H1 (cell line): Measurements from ENCODE around the gene STT3B. TPM values are rescaled to one million over a fixed set of nuclear protein-coding genes. Genes with fewer than 3 reads are reported as not detected.

Experiments
- CTCF ChIA-PET: fragments of 300-600 bp; sonication (Branson Sonifier 250); formaldehyde crosslinking; loops from one replicate; lab custom pipeline; 2021; ENCODE audit not compliant: partially characterized antibody; lab: Charles Lee
- POLR2A ChIA-PET: fragments of 300-600 bp; sonication (Branson Sonifier 250); formaldehyde crosslinking; loops from one replicate; lab custom pipeline; 2021; ENCODE audit warnings: inconsistent platforms; ENCODE audit not compliant: partially characterized antibody; lab: Charles Lee
- DNase-seq, 2 experiments: peaks; one replicate each; pipeline versions ENCODE4 v3.0.0 to v3.0.0-alpha.2; 2010 to 2022; ENCODE audit warnings: low spot score in 2 of 2, low read depth in 1 of 2, mixed read lengths in 1 of 2
- FAIRE-seq: peaks from 2 replicates; lab custom pipeline; 2011; peaks lifted over from hg19 to GRCh38; lab: Jason Lieb, UNC
- H2AFZ ChIP-seq: 2 replicates; pipeline ENCODE4 v1.8.1; 2012; ENCODE audit warnings: low read length, inconsistent platforms
- H2AK5ac ChIP-seq: 2 replicates; pipeline ENCODE4 v1.6.1; 2013; ENCODE audit warnings: low read depth, low read length
- H2BK120ac ChIP-seq: replicated peaks from 2 replicates; pipeline ENCODE3; 2013; ENCODE audit warnings: low read depth, low read length, inconsistent platforms
- H2BK12ac ChIP-seq: 2 replicates; pipeline ENCODE4 v1.6.1; 2013; ENCODE audit warnings: low read depth, low read length
- H2BK15ac ChIP-seq: 2 replicates; pipeline ENCODE4 v1.6.1; 2013; ENCODE audit warnings: low read length
- H2BK20ac ChIP-seq: 2 replicates; pipeline ENCODE4 v1.6.1; 2013; ENCODE audit warnings: low read length
- H2BK5ac ChIP-seq: 2 replicates; pipeline ENCODE4 v1.6.1; 2013; ENCODE audit warnings: low read depth, low read length
- H3K14ac ChIP-seq: 2 replicates; pipeline ENCODE4 v1.6.1; 2013; ENCODE audit warnings: inconsistent platforms; ENCODE audit not compliant: insufficient read length
- H3K18ac ChIP-seq: 2 replicates; pipeline ENCODE4 v1.6.1; 2013; ENCODE audit warnings: low read length; ENCODE audit errors: extremely low read depth
- H3K23ac ChIP-seq: 2 replicates; pipeline ENCODE4 v1.6.1; 2013; ENCODE audit warnings: inconsistent platforms; ENCODE audit not compliant: insufficient read length
- H3K23me2 ChIP-seq: 2 replicates; pipeline ENCODE4 v1.6.1; 2013; ENCODE audit warnings: low read depth, low read length
- H3K27ac ChIP-seq: 2 replicates; pipeline ENCODE4 v1.6.1; 2011; ENCODE audit warnings: low read depth, low read length, inconsistent platforms
- H3K27me3 ChIP-seq, 4 experiments: replicated peaks in 1 of 4; 1 replicate in 1 of 4; 2 replicates in 3 of 4; pipeline versions ENCODE4 v1.6.1 to v1.8.1; 2011 to 2013; ENCODE audit warnings: low read length in 3 of 4, mild to moderate bottlenecking in 3 of 4, inconsistent platforms in 2 of 4, mixed read lengths in 2 of 4, moderate library complexity in 1 of 4; ENCODE audit not compliant: control insufficient read depth in 3 of 4, insufficient read depth in 3 of 4; ENCODE audit errors: extremely low read depth in 1 of 4
- H3K36me3 ChIP-seq, 4 experiments: 2 replicates each; pipeline versions ENCODE4 v1.6.1 to v1.8.1; 2011 to 2013; ENCODE audit warnings: mild to moderate bottlenecking in 4 of 4, low read length in 3 of 4, moderate library complexity in 2 of 4, control low read depth in 1 of 4, inconsistent platforms in 1 of 4; ENCODE audit not compliant: insufficient read depth in 4 of 4, control insufficient read depth in 2 of 4
- H3K4ac ChIP-seq: replicated peaks from 2 replicates; pipeline ENCODE3; 2013; ENCODE audit warnings: low read length, low read depth, mixed read lengths, inconsistent platforms; ENCODE audit not compliant: insufficient read length
- H3K4me1 ChIP-seq, 4 experiments: replicated peaks in 1 of 4; 1 replicate in 1 of 4; 2 replicates in 3 of 4; pipeline versions ENCODE4 v1.6.1 to v1.8.1; 2011 to 2013; ENCODE audit warnings: low read length in 3 of 4, inconsistent platforms in 2 of 4, mixed read lengths in 1 of 4; ENCODE audit not compliant: insufficient read depth in 4 of 4, control insufficient read depth in 3 of 4
- H3K4me2 ChIP-seq, 2 experiments: 2 replicates each; pipeline versions ENCODE4 v1.6.1 to v1.8.1; 2011 to 2013; ENCODE audit warnings: low read depth in 2 of 2, low read length in 2 of 2, control low read depth in 1 of 2, inconsistent platforms in 1 of 2, mild to moderate bottlenecking in 1 of 2; ENCODE audit not compliant: insufficient read depth in 1 of 2
- H3K4me3 ChIP-seq, 4 experiments: fragments of 200-600, 300-600 bp in 1 of 4; sonication (generic), shearing (Covaris generic), sonication (Bioruptor Twin) in 1 of 4; 2 replicates each; pipeline versions ENCODE4 v1.5.1 to v1.8.1; 2011 to 2016; ENCODE audit warnings: low read length in 4 of 4, low read depth in 3 of 4, control low read depth in 2 of 4, inconsistent platforms in 2 of 4, mild to moderate bottlenecking in 2 of 4, mixed read lengths in 1 of 4, moderate library complexity in 1 of 4; ENCODE audit not compliant: insufficient read depth in 2 of 4; ENCODE audit errors: extremely low read depth in 1 of 4
- H3K56ac ChIP-seq: replicated peaks from 2 replicates; pipeline ENCODE3; 2013; ENCODE audit warnings: low read depth, mild to moderate bottlenecking, mixed read lengths, low read length, inconsistent platforms; ENCODE audit not compliant: insufficient read length
- H3K79me1 ChIP-seq: 2 replicates; pipeline ENCODE4 v1.6.1; 2013; ENCODE audit warnings: low read depth, low read length, control low read depth
- H3K79me2 ChIP-seq, 2 experiments: 2 replicates each; pipeline versions ENCODE4 v1.6.1 to v1.8.1; 2012 to 2013; ENCODE audit warnings: low read length in 2 of 2, mild to moderate bottlenecking in 2 of 2, inconsistent platforms in 1 of 2; ENCODE audit not compliant: insufficient read depth in 2 of 2, control insufficient read depth in 1 of 2
- H3K9ac ChIP-seq, 4 experiments: replicated peaks in 1 of 4; 1 replicate in 1 of 4; 2 replicates in 3 of 4; pipeline versions ENCODE4 v1.6.1 to v1.8.1; 2011 to 2013; ENCODE audit warnings: low read depth in 3 of 4, low read length in 3 of 4, control low read depth in 2 of 4, mild to moderate bottlenecking in 2 of 4, moderate library complexity in 2 of 4, inconsistent platforms in 1 of 4; ENCODE audit errors: extremely low read depth in 1 of 4
- H3K9me3 ChIP-seq, 2 experiments: 2 replicates each; pipeline versions ENCODE4 v1.6.1 to v1.8.1; 2012 to 2013; ENCODE audit warnings: mild to moderate bottlenecking in 2 of 2, moderate library complexity in 2 of 2, control low read depth in 1 of 2, inconsistent platforms in 1 of 2, low read depth in 1 of 2, low read length in 1 of 2, mixed read lengths in 1 of 2; ENCODE audit not compliant: insufficient read depth in 2 of 2
- H4K20me1 ChIP-seq, 2 experiments: replicated peaks in 1 of 2; 2 replicates each; pipeline versions ENCODE3 to v1.8.1; 2011 to 2013; ENCODE audit warnings: inconsistent platforms in 2 of 2, low read length in 2 of 2, mild to moderate bottlenecking in 1 of 2; ENCODE audit not compliant: insufficient read depth in 2 of 2, control insufficient read depth in 1 of 2
- H4K5ac ChIP-seq: 2 replicates; pipeline ENCODE4 v1.6.1; 2013; ENCODE audit warnings: low read length, low read depth, mixed read lengths, inconsistent platforms; ENCODE audit not compliant: insufficient read length
- H4K8ac ChIP-seq: 2 replicates; pipeline ENCODE4 v1.8.0; 2013; ENCODE audit warnings: mild to moderate bottlenecking, moderate library complexity, low read length, inconsistent platforms; ENCODE audit not compliant: insufficient read depth; ENCODE audit errors: extremely low read depth
- H4K91ac ChIP-seq: replicated peaks from 2 replicates; pipeline ENCODE3; 2013; ENCODE audit warnings: low read length, mixed read lengths, inconsistent platforms; ENCODE audit not compliant: insufficient read length
- ASH2L ChIP-seq: fragments of 200-600, 300-600 bp; sonication (generic); IDR thresholded peaks from one replicate; pipeline ENCODE4 v1.7.1; 2017; ENCODE audit warnings: low read length
- CBX8 ChIP-seq: fragments of 300-800, 300-1000 bp; sonication (generic); IDR thresholded peaks from 2 replicates; pipeline ENCODE4 v1.7.1; 2016; ENCODE audit warnings: low read depth, low read length, borderline replicate concordance
- NANOG ChIP-seq: IDR thresholded peaks from 2 replicates; pipeline ENCODE4 v1.6.1; 2011; ENCODE audit warnings: low read length, low read depth, mild to moderate bottlenecking, inconsistent platforms; ENCODE audit not compliant: insufficient read depth, poor library complexity, severe bottlenecking
- RBBP5 ChIP-seq: IDR thresholded peaks from 2 replicates; pipeline ENCODE4 v1.7.1; 2012; ENCODE audit warnings: low read depth, mild to moderate bottlenecking, inconsistent platforms, low read length, moderate library complexity, borderline replicate concordance
- SRF ChIP-seq: IDR thresholded peaks from 2 replicates; pipeline ENCODE4 v1.6.1; 2011; ENCODE audit warnings: mild to moderate bottlenecking, low read depth, low read length, moderate library complexity
- TAF1 ChIP-seq: IDR thresholded peaks from 2 replicates; pipeline ENCODE4 v1.6.1; 2011; ENCODE audit warnings: mild to moderate bottlenecking, low read depth, low read length
- polyA plus RNA-seq, 7 experiments: library from polyadenylated mRNA; depleted of rRNA in 3 of 7; stranded (reverse) in 5 of 7; unstranded in 2 of 7; fragments of >200 nt in 5 of 7; fragments of 200-250 nt in 2 of 7; gene quantifications; 1 replicate in 5 of 7; 2 replicates in 1 of 7; 4 replicates in 1 of 7; pipeline versions ENCODE4 v1.2.1 to v1.2.3, GENCODE V29; 2011 to 2013; ENCODE audit warnings: missing spikeins in 2 of 7, mixed read lengths in 2 of 7
- total RNA-seq: library from RNA; stranded (reverse); fragmentation: NEBNext Ultra II Directional; extraction: Animal tissue kit (Norgen Biotek cat#: 25700); gene quantifications from 2 replicates; pipeline ENCODE4 v1.2.1, GENCODE V29; 2021

STT3B gene
- total and polyA plus RNA-seq, 2 of the 8 experiments (the other 6 are each of a cell fraction or from before 2014, with no cell fraction given): 43.5 to 134 TPM

DNA sequence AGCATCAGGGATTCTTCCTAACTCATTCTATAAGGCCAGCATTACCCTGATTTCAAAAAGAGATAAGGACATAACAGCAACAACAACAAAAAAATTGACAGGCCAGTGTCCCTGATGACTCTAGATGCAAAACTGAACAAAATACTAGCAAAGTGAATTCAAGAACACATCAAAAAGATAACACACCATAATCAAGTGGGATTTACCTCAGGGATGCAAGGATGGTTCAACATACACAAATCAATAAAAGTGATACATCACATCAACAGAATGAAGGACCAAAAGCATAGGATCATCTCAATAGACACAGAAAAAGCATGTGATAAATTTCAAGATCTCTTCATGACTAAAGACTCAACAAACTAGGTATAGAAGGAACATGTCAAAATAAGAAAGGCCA, 119.6 kb downstream of the STT3B start:
- CTCF ChIA-PET: interaction anchor here (0.9 kb wide), 1 partner anchor 13 kb away, joined by 5 read pairs; no protein-coding TSS in a partner anchor
- Histone ChIP-seq H4K20me1 (no peaks in the 10 kb centered on the region), H4K91ac (no peak overlapping the region), H2BK12ac (no peak overlapping the region), H3K79me2 (no peaks in the 10 kb centered on the region), H3K4me3 (no peak overlapping the region), H3K18ac (no peak overlapping the region), H2AFZ (no peak overlapping the region), H3K36me3 (peaks cover 0 to 26% (median 4%) of the 10 kb centered on the region in 4 experiments; a peak in 5 of 8 replicates), H3K4me2 (no peak overlapping the region), H3K4ac (no peak overlapping the region), H3K9me3 (peaks cover 29 to 35% of the 10 kb centered on the region in 2 experiments), H2BK20ac (no peak overlapping the region), H2AK5ac (no peak overlapping the region), H3K9ac (no peak overlapping the region), H2BK15ac (no peak overlapping the region), H4K5ac (no peak overlapping the region), H3K27ac (no peak overlapping the region), H3K56ac (no peak overlapping the region), H4K8ac (no peak overlapping the region), H3K14ac (no peak overlapping the region), H2BK5ac (no peak overlapping the region), H3K23ac (no peak overlapping the region), H2BK120ac (no peak overlapping the region), H3K79me1 (no peaks in the 10 kb centered on the region), H3K4me1 (no peaks in the 10 kb centered on the region), H3K23me2 (no peaks in the 10 kb centered on the region), H3K27me3 (no peaks in the 10 kb centered on the region)
- TF ChIP-seq ASH2L (no peak), SRF (no peak), TAF1 (no peak), CBX8 (no peak), NANOG (no peak), RBBP5 (no peak)
- POLR2A ChIA-PET: no interaction called here
- FAIRE-seq (no peak), DNase-seq (no peak)
